Measurements from ENCODE around the gene EP400.
"Not testable (repeated sequence)": the region's sequence is repeated elsewhere in the genome, so short reads cannot be mapped to it uniquely, and the experiment has no call there.

The EP400 gene

DNA sequence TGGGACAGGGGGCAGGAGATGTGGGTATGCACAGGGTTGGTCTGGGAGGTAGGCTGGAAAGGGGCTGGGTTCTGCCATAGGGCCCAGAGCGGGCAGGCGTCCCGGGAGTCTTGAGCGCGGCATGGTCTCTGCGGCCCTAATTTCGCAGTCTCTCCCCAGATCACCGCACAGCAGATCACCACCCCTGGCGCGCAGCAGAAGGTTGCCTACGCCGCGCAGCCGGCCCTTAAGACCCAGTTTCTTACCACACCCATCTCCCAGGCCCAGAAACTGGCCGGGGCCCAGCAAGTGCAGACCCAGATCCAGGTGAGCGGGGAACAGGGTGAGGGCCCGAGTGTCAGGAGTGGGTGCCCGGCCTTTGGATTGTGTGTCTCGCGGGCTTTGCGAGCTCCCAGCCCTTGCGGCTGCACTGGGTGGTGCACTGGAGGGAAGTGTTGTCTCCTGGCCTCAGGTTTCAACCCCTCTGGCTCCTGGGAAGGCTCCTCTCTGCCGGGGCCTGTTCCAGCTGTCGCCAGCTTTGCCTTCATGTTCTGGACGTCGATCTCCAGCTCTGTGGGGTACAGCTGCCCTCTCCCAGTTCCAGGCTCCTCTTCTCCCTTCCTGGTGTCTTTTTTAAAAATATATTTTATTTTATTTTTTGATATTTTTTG is 119.7 kb downstream of the EP400 start:
- DNase-seq: no peak

- no peak for DNase-seq
These were observed 120.6 kb downstream of the EP400 start for GRCh38 chr12:132070298-132070697.

DNA sequence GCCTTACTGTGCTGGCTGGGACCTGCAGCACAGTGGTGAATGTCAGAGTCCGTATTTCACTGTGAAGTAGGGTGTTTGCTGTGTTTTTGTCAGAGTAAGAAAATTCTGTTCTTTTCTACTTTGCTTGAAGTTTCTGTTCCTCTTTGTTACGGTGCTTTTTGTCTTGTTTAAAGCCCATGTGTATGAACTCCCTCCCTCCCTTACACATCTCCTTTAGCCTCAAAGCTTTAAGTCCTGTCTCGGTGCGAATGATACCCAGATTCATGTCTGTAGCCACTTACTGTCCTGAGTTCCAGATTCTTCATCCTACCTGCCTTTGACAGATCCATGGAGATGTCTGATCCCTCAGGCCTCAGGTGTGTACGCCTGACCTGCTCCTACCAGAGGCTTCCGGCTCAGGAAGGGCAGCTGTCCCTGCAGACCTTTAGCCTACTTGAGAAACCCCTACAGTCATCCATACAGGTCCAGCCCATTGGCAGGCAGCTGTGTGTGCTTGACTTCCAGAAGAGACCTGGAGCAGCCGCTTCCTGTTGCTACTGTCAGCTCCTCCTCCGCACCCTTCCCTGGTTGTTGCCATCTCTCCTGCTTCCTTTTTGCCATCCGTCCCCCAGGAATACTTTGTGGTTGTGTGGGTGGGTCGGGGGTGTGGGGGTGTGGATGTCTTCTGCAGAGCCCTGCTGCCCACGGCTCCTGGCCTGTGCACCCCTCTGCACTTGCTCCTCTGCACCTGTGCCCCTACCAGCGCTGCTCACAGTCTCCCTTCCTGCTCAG is 121.5 kb downstream of the EP400 start:
- no peak for DNase-seq

DNA sequence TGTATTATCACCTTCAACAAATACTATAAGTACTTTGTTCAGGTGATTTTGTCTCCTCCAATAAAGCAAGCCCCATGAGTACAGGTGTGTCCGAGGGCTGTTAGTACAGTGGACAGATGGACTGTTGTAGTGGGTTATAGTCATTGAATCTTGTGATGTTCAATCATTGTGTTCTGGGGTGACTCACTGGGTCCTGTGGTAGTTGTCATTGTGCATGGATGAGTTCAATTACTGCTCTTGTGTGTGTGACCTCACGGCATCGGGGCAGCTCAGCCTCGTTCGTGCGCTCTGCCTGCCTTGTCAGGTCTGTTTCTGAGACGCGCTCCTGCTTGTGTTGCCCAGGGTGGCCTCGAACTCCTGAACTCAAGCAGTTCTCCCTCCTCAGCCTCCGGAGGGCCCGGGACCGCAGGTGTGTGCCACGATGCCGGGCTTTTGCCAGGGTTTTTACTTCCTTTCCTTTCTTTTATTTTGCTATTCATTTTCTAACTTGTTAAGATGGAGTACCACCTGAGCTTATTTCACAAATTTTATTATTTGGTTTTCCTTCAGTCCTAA is 122.2 kb downstream of the EP400 start:
- no peak for DNase-seq

DNA sequence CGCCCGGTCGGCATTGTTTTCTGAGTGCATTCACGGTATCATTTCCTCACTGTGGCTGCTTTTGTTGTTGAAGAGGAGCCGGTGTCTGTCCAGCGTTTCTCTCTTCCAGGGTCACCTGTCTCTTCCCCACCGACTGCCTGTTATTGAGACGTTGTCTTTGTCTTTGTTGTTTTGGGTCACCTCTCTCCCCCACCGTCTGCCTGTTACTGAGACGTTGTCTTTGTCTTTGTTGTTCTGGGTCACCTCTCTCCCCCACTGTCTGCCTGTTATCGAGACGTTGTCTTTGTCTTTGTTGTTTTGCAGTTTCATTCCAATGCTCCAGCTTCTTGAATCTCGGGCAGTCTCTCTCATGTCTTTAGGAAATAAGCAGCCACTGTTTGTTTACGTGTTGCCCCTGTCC is 124.5 kb downstream of the EP400 start:
- no peak for DNase-seq

DNA sequence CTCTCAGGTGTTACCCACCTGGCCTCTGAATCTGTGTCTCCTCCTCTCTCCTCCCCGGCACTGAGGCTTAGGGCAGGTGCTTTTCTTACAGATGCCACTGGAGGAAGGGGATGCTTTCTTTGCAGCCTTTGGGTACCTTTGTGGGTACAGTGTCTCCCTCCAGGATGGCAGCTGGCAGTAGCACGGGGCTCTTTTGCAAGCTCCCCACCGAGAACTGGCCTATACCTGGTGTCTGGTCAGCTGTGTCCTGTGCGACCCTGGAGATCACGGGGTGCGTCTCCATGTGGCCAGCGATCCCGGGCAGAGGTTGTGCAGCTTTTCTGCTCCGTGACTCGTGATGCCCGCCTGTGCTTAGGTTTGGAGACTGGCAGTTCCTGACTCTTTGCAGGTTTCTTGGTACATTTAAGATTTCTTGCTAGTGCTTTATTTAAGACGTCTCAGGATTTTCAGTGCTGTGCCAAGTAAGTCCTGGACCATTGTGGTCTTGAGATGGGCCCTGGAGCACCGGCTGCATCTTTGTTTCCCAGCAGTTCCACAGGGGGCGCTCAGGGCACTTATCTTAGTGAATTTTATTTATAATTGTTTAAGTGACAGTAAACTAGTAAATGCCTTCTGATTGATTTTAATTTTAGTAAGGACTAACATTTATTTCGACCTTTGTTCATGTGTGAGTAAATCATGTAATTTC is 125.4 kb downstream of the EP400 start:
- no peak for DNase-seq

GRCh38 chr12:132075714-132076553 is 126.2 kb downstream of the EP400 start:
- no peak for DNase-seq

- DNase-seq: no peak
These were observed 127.0 kb downstream of the EP400 start for GRCh38 chr12:132076711-132077110.

GRCh38 chr12:132077322-132078100 is 127.8 kb downstream of the EP400 start:
- DNase-seq: no peak

DNA sequence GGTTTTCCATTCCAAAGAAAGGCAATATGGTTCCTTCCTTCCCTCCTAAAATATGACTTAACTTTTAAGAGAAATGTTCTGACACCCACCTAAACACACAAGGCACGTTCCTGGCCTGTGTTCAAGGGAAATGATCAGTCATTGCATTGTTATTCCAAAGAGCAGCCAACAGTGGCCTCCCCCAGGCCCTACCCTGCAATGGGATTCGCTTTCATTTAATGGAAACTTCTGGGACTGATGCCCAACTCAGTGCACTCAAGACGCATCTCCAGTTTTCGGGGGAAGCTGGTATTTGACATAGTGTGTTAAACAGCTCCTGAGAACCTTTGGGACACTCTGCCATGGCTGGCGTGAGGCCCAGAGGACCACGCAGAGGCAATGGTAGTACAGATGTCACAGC is 128.4 kb downstream of the EP400 start:
- DNase-seq: no peak

GRCh38 chr12:132079200-132079599 is 129.5 kb downstream of the EP400 start:
- DNase-seq: no peak

- DNase-seq: no peak
These were observed 130.0 kb downstream of the EP400 start for GRCh38 chr12:132079695-132080094.

- not testable (repeated sequence) for DNase-seq
These were observed 130.8 kb downstream of the EP400 start for GRCh38 chr12:132080515-132080914.

- no peak for DNase-seq
These were observed 131.7 kb downstream of the EP400 start for GRCh38 chr12:132081423-132081822.

- DNase-seq: no peak
These were observed 133.8 kb downstream of the EP400 start for GRCh38 chr12:132083614-132083940.

DNA sequence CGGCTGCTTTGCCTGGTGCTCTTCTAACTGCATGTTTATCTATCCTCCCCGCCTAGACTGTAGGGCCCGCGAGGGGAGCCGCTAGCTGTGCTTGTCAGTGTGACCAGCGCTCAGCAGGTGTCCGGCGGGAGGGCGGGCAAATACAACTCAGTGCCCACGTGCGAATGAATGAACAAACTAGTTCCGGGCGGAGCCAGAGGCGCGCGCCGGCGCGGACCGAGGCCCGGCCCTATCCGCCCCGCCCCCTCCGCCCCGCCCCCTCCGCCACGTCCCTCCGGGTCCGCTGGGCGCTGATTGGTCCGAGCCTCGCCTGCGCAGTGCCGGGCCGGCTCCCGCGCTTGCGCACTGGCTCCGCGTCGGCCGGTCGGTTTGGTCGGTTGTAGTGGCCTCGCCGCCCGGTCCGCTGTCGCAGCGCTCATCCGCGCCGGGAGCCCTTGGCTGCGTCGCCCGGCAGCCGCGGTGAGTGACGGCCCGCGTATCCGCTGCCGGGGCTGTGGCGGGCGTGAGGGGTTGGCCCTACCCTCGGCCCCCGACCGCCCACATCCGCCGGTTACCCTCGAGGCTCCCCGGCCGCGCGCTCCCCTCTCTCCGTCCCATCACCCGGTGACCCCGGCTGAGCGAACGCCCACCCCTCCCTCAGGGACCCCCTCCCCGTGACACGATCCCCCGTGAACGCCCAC is 134.3 kb downstream of the EP400 start:
- peak; percentile 61 to 80 for DNase-seq

- DNase-seq: peak in 1 of 2 donors; percentile 27
These were observed 135.0 kb downstream of the EP400 start for GRCh38 chr12:132084621-132085290.

DNA sequence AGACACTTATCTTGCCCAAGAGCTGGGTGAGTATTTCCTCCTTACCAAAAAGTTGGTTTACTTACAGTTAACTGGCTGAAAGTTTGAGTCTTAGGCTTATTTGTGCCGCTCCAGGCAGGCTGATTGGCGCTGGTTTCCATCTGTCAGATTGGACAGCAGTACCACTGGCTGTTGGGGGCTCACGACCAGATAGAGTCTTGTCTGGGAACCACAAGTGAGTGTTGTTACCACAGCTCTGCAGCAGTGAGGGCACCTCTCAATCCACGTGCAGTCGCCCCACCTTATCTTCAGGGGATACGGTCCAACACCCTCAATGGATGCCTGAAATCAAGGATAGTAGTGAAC is 135.5 kb downstream of the EP400 start:
- no peak for DNase-seq

GRCh38 chr12:132089407-132089910 is 139.7 kb downstream of the EP400 start:
- no peak for DNase-seq

DNA sequence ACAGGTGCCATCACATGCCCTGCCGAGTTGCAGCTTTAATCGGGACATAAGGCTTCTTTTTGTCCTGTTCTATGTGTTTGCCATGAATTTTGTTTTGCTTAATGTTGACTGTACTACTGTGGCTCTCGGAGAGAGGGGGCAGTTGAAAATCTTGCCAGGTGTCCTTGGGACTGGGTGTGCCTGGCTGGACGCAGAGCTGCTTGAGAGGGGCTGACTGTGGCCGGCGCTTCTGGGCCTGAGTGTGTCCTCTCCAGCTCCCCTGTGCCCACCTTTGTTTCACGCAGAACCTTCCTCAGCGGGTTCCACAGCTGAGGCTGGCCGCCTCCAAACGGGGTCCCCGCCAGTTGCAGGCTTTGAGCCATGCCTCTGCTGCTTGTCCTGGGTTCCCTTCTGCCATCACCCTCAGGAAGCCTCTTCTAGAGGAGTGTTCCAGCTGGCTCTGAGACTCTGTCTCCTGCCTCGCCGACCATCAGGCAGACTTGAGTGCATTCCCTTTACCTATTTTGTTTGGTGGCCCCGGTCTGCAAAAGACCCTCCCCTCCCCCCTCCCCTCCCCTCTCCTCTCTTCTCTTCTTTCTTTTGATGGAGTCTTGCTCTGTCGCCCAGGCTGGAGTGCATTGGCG is 144.6 kb downstream of the EP400 start:
- DNase-seq: no peak

Data from bone marrow (tissue), 2 donors.